AG04449 (cell line): Measurements from ENCODE around the gene TINAG.

ENCODE experiments used
- CTCF ChIA-PET: fragments of 350-600 bp; formaldehyde crosslinking; extraction: SDS; loops from one replicate; lab custom pipeline; 2021; ENCODE audit warnings: antibody characterized with exemption; lab: Yijun Ruan, JAX
- POLR2A ChIA-PET: fragments of 400-600, 350-600 bp; formaldehyde crosslinking; extraction: SDS; loops from one replicate; lab custom pipeline; 2020; ENCODE audit warnings: antibody characterized with exemption, inconsistent platforms; lab: Yijun Ruan, JAX
- DNase-seq: peaks from one replicate; pipeline ENCODE4 v3.0.0-alpha.2; 2010; ENCODE audit warnings: low read depth, low spot score
- H3K4me3 ChIP-seq: 2 replicates; pipeline ENCODE4 v1.5.1; 2011; ENCODE audit warnings: low read depth, mild to moderate bottlenecking, control low read depth, low read length
- CTCF ChIP-seq: IDR thresholded peaks from one replicate; pipeline ENCODE4 v1.5.1; 2011; ENCODE audit warnings: mild to moderate bottlenecking, moderate library complexity, low read length, control low read depth, inconsistent platforms; ENCODE audit not compliant: insufficient read depth; ENCODE audit errors: missing control alignments

TINAG gene

DNA sequence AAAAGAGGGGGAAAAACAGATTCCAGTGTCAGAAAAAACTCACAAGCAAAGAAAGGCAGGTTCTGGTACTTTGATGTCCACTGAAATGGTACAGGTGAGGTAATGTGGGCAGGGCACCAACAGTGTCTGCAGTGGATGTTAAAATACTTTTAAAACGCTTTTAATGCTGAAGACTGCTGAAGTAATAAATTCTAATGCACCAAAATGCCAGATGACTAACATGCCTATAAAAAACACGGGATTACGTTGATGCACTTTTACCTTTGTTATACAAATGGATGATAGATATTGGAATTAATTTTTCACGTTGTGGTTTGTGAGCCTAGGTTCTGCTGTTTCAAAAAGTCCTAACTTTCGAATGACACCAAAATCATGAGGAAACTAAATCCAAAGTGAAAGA, 83.3 kb downstream of the TINAG start:
- no peak for TF ChIP-seq CTCF
- POLR2A ChIA-PET, result no interaction called here
- H3K4me3 ChIP-seq, result no peak overlapping the region

DNA sequence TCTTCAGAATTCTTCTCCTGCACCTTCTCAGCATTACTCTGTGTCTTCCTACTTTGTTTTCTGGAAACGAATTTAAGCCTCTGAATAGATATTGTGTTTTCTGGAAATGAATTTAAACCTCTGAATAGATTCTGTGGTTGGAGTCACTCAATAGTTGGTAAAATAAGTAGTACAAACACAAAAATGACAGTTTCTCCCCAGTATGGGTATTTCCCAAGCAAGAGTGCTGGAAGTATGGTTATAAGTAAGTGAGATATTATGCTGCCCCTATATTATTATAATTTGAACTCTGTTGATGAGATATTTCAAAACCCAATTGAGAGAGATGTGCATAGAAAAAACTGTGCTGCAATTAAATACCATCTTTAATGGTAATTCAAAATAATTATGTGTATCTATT, 94.9 kb downstream of the TINAG start:
- H3K4me3 ChIP-seq, result no peak overlapping the region
- no peak for DNase-seq
- POLR2A ChIA-PET, result interaction anchor here (0.5 kb wide), 1 partner anchor 191 kb away, joined by 4 read pairs; no protein-coding TSS in a partner anchor
- TF ChIP-seq CTCF, result no peak
- CTCF ChIA-PET, result no interaction called here

More for the DNA sequence above, 83.3 kb downstream of the TINAG start:
- CTCF ChIA-PET, result no interaction called here
- no peak for DNase-seq

DNA sequence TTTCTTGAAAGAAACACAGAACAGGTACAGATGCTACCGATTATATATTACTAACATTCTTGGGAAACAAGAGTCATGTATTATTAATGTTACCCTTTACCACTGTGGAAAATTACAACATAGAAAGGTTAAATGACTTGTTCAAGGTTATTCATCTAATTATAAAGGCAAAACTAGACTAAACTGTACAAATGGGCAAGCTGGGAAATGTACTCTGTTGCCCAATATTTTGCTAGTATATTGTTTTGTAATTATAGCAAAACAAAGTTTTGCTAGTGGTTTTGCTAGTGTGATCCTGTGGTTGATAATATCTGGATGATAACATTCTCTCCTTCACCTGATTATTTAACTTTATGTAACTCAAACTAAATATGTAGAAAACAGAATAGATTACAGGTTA, 96.5 kb downstream of the TINAG start:
- no peak for DNase-seq
- TF ChIP-seq CTCF, result no peak
- CTCF ChIA-PET, result no interaction called here
- no peak overlapping the region for H3K4me3 ChIP-seq
- POLR2A ChIA-PET, result no interaction called here

DNA sequence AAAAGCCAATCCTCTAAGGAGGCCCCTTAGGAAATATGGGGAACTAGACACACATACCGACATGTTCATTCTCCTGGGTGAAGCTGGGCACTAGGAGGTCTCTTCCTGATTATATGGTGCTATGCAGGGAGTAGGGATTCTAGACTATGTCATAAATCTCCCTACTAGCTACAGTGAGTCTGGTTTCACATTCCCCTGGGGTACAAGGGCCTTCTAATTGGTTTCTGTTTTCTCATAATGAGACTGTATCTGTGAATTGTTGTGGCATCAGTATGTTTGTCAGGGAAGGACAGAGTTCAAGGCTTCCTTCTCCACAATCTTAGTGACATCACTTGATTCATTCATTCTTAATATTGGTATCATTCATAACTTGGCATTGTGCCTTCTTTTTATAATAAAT, 103.5 kb downstream of the TINAG start:
- no peak for DNase-seq
- H3K4me3 ChIP-seq, result no peak overlapping the region
- TF ChIP-seq CTCF, result no peak
- ChIA-PET CTCF (no interaction called here), POLR2A (no interaction called here)

- CTCF ChIA-PET, result no interaction called here
- no peak overlapping the region for H3K4me3 ChIP-seq
- POLR2A ChIA-PET, result no interaction called here
- no peak for TF ChIP-seq CTCF
- DNase-seq, result no peak
Observed at GRCh38 chr6:54415517-54415916, 107.3 kb downstream of the TINAG start.

GRCh38 chr6:54419885-54420284, 111.6 kb downstream of the TINAG start:
- no peak for TF ChIP-seq CTCF
- peak; percentile 71 for DNase-seq
- POLR2A ChIA-PET, result no interaction called here
- no peak overlapping the region for H3K4me3 ChIP-seq
- CTCF ChIA-PET, result interaction anchor here (1.3 kb wide), 1 partner anchor 176 kb away, joined by 3 read pairs; no protein-coding TSS in a partner anchor
